Uterus (tissue), 4 donors: Measurements from ENCODE around the gene SMIM36. TPM values are rescaled to one million over a fixed set of nuclear protein-coding genes. Genes with fewer than 3 reads are reported as not detected.
"Not testable (repeated sequence)": the region's sequence is repeated elsewhere in the genome, so short reads cannot be mapped to it uniquely, and the experiment has no call there.

Source experiments
- DNase-seq, 2 donors: peaks; one replicate each; pipeline ENCODE4 v3.0.0-alpha.2; 2019 to 2020
- H3K27ac ChIP-seq, 2 donors: fragments of 200-600 bp; sonication (generic); 1 replicate in 1 of 2; 2 replicates in 1 of 2; pipeline ENCODE4 v1.5.1; 2016 to 2018
- H3K27me3 ChIP-seq, 2 donors: fragments of 200-600 bp; sonication (generic); one replicate each; pipeline ENCODE4 v1.5.1; 2018 to 2019; ENCODE audit warnings: control low read depth in 1 of 2
- H3K36me3 ChIP-seq, 2 donors: fragments of 200-600 bp; sonication (generic); one replicate each; pipeline ENCODE4 v1.5.1; 2019; ENCODE audit warnings: control low read depth in 1 of 2
- H3K4me1 ChIP-seq, 2 donors: fragments of 200-600 bp; sonication (generic); one replicate each; pipeline ENCODE4 v1.5.1; 2018 to 2019; ENCODE audit warnings: control low read depth in 1 of 2
- H3K4me3 ChIP-seq, 2 donors: fragments of 200-600 bp; sonication (generic); 1 replicate in 1 of 2; 2 replicates in 1 of 2; pipeline ENCODE4 v1.5.1; 2018 to 2019; ENCODE audit warnings: mild to moderate bottlenecking in 1 of 2
- H3K9me3 ChIP-seq, 2 donors: fragments of 200-600 bp; sonication (generic); one replicate each; pipeline ENCODE4 v1.5.1; 2019; ENCODE audit warnings: control low read depth in 1 of 2
- CTCF ChIP-seq, 4 experiments: fragments of 200-600 bp in 2 of 4; fragments of 450-650 bp in 2 of 4; sonication (generic) in 2 of 4; IDR thresholded peaks; one replicate each; pipeline ENCODE4 v1.5.1; 2016 to 2019; ENCODE audit warnings: antibody characterized with exemption in 4 of 4, mild to moderate bottlenecking in 2 of 4, moderate library complexity in 1 of 4
- POLR2A ChIP-seq, 2 donors: fragments of 450-650 bp; IDR thresholded peaks; one replicate each; pipeline ENCODE4 v1.6.1; 2016; ENCODE audit warnings: antibody characterized with exemption in 2 of 2, mild to moderate bottlenecking in 1 of 2, moderate library complexity in 1 of 2
- intact Hi-C: fragments of 100-400 bp; cut with DNase I; formaldehyde crosslinking; loops from one replicate; pipeline ENCODE4 v1.15.1; 2023; ENCODE audit warnings: low total_unique reads
- total RNA-seq, 4 donors: library from RNA; depleted of rRNA in 3 of 4; stranded (reverse); fragments of >200 nt in 3 of 4; gene quantifications; one replicate each; pipeline versions ENCODE4 v1.1.0 to v1.2.4, GENCODE V29; 2014 to 2023
- donor health status: DM: yes; HTN: yes; CAD: no.

The SMIM36 gene
- total RNA-seq, 4 donors from 2014 or later, result not detected

GRCh38 chr17:55448681-55449080 lies 62.6 kb downstream of the SMIM36 start:
- Histone ChIP-seq H3K27ac (no peak overlapping the region), H3K9me3 (no peaks in the 10 kb centered on the region), H3K4me3 (no peak overlapping the region), H3K36me3 (no peaks in the 10 kb centered on the region), H3K4me1 (no peaks in the 10 kb centered on the region), H3K27me3 (no peaks in the 10 kb centered on the region)
- no peak for DNase-seq
- TF ChIP-seq POLR2A (IDR thresholded peaks at IDR 0.05) (no peak), CTCF (IDR thresholded peaks at IDR 0.05) (no peak)
- intact Hi-C loops, result no loop called here

GRCh38 chr17:55446581-55447205 lies 64.6 kb downstream of the SMIM36 start:
- H3K4me1 ChIP-seq, result no peaks in the 10 kb centered on the region
- intact Hi-C loops, result no loop called here
- H3K27me3 ChIP-seq, result no peaks in the 10 kb centered on the region
- H3K4me3 ChIP-seq, result no peak overlapping the region
- H3K27ac ChIP-seq, result no peak overlapping the region
- H3K9me3 ChIP-seq, result no peaks in the 10 kb centered on the region
- H3K36me3 ChIP-seq, result no peaks in the 10 kb centered on the region
- DNase-seq, result no peak
- no peak for TF ChIP-seq CTCF (IDR thresholded peaks at IDR 0.05)
- no peak for TF ChIP-seq POLR2A (IDR thresholded peaks at IDR 0.05)

GRCh38 chr17:55446004-55446403 lies 65.2 kb downstream of the SMIM36 start:
- DNase-seq, H3K9me3 ChIP-seq, H3K36me3 ChIP-seq, H3K27ac ChIP-seq, intact Hi-C loops, H3K4me1 ChIP-seq, H3K27me3 ChIP-seq, H3K4me3 ChIP-seq: not testable (repeated sequence)

- no peaks in the 10 kb centered on the region for H3K36me3 ChIP-seq
- no peaks in the 10 kb centered on the region for H3K9me3 ChIP-seq
- intact Hi-C loops, result no loop called here
- no peak for DNase-seq
- H3K27me3 ChIP-seq, result no peaks in the 10 kb centered on the region
- H3K4me1 ChIP-seq, result no peaks in the 10 kb centered on the region
- TF ChIP-seq POLR2A (IDR thresholded peaks at IDR 0.05), result no peak
- no peak for TF ChIP-seq CTCF (IDR thresholded peaks at IDR 0.05)
- no peak overlapping the region for H3K27ac ChIP-seq
- no peak overlapping the region for H3K4me3 ChIP-seq
Observed at GRCh38 chr17:55444471-55445441, 66.5 kb downstream of the SMIM36 start.

GRCh38 chr17:55443904-55444303 lies 67.3 kb downstream of the SMIM36 start:
- Histone ChIP-seq H3K4me3 (no peak overlapping the region), H3K9me3 (no peaks in the 10 kb centered on the region), H3K27ac (no peak overlapping the region), H3K36me3 (no peaks in the 10 kb centered on the region), H3K27me3 (no peaks in the 10 kb centered on the region), H3K4me1 (no peaks in the 10 kb centered on the region)
- intact Hi-C loops, result no loop called here
- DNase-seq, result no peak
- TF ChIP-seq CTCF (IDR thresholded peaks at IDR 0.05) (no peak), POLR2A (IDR thresholded peaks at IDR 0.05) (no peak)
